GM12874 (cell line): ENCODE measurements around the gene MRPL49.
A peak's percentile ranks its signal among the peaks of the same experiment; 100 is the strongest.

Experiments used
- CTCF ChIP-seq: IDR thresholded peaks from 2 replicates; pipeline ENCODE4 v1.5.1; 2011; ENCODE audit warnings: low read depth, mild to moderate bottlenecking, control low read depth, low read length, moderate library complexity; ENCODE audit not compliant: insufficient read depth

The MRPL49 gene

DNA sequence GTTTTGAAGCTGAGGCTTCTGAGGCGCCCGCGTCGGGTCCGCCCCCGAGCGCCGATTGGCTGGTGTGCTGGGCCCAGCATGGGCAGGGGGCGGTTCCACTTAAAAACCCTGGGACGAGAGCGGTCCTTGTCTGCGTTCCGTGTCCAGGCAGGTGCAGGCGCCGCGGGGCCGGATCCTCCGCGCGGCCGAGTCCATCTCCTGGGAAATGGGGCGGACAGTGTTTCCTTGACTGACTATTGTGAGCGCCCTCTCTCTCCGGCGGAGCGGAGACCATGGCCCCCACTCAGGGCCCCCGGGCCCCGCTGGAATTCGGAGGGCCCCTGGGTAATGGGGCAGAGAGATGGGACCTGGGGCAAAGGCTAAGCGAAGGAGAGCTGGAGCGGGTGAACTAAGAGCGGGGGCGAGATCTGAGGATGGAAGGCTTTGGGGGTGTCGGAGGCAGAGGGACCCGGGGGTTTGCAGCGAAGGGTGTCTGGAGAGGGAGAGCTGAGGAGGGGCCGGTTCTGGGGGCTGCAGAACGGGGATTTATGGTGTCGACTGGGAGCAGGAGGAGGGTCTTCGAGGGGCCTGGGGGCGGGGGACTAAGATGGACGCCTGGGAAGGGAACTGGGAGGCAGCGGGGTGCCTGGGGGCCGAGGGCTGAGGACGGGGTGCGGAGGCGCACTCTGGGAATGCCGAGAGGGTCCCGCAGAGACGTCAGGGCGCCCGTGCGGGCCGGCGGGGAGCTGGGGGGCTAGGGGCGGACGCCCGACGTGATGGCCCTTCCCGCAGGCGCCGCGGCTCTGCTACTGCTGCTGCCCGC lies 10.2 kb upstream of the MRPL49 start, which contains the start of gene TM7SF2:
Gene TM7SF2 (plus strand): TSS at position 129 of the 802 bp plus-strand sequence. CDS start 144 bp downstream, at position 273.
- no peak for TF ChIP-seq CTCF

GRCh38 chr11:65112546-65113360 lies 9.4 kb upstream of the MRPL49 start:
- TF ChIP-seq CTCF = peak; percentile 99

- TF ChIP-seq CTCF = no peak
Measured at GRCh38 chr11:65113361-65113756, 8.8 kb upstream of the MRPL49 start.

DNA sequence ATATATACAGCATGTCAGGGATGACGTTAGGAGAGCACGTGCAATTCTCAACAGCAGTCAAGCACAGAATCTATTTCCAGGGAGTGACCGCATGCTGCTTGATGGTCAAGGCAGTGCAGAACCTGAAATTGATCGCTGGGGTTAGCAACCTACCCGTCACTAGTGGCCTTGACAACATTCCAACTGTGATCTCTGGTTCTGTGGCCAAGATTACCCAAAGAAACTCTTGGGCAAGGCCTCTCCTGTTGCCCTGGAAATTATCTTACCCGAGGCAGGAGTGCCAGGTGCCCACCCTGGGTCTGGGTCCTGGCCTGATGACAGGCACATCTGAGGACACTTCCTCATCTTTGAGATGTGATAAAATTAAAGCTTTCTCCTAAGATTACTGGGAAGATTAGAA lies 8.3 kb upstream of the MRPL49 start:
- TF ChIP-seq CTCF = no peak

- TF ChIP-seq CTCF = no peak
Measured at GRCh38 chr11:65114538-65115171, 7.5 kb upstream of the MRPL49 start.

GRCh38 chr11:65115361-65116082 lies 6.6 kb upstream of the MRPL49 start:
- no peak for TF ChIP-seq CTCF
